DND-41 (cell line): Measurements from ENCODE around the gene CYP2U1.

Source experiments
- ATAC-seq: fragments of 200-7000 bp; cut with Tn5 transposase; 3 replicates; pipeline ENCODE4 v1.9.1; 2021; ENCODE audit warnings: low read depth; ENCODE audit not compliant: insufficient read depth
- DNase-seq: peaks from one replicate; pipeline ENCODE4 v3.0.0-alpha.2; 2020
- H2AFZ ChIP-seq: 2 replicates; pipeline ENCODE4 v1.6.0; 2012; ENCODE audit warnings: low read depth, low read length
- H3K27ac ChIP-seq: 2 replicates; pipeline ENCODE4 v1.5.1; 2012; ENCODE audit warnings: low read length, inconsistent platforms
- H3K27me3 ChIP-seq: fragments of 200-600 bp; sonication (generic); 2 replicates; pipeline ENCODE4 v1.6.0; 2012; ENCODE audit warnings: low read length, mild to moderate bottlenecking, inconsistent platforms; ENCODE audit not compliant: insufficient read depth, poor library complexity
- H3K36me3 ChIP-seq: 2 replicates; pipeline ENCODE4 v1.5.1; 2012; ENCODE audit warnings: low read length, inconsistent platforms; ENCODE audit not compliant: insufficient read depth
- H3K4me1 ChIP-seq: 2 replicates; pipeline ENCODE4 v1.5.1; 2012; ENCODE audit warnings: mild to moderate bottlenecking, low read length; ENCODE audit not compliant: insufficient read depth
- H3K4me2 ChIP-seq: 2 replicates; pipeline ENCODE4 v1.6.0; 2012; ENCODE audit warnings: mild to moderate bottlenecking, moderate library complexity, low read length, inconsistent platforms; ENCODE audit not compliant: insufficient read depth
- H3K4me3 ChIP-seq, 2 experiments: fragments of 200-600 bp in 1 of 2; shearing (Covaris generic) in 1 of 2; 2 replicates each; pipeline ENCODE4 v1.5.1; 2012 to 2016; ENCODE audit warnings: inconsistent platforms in 2 of 2, low read length in 2 of 2, mild to moderate bottlenecking in 2 of 2, low read depth in 1 of 2, moderate library complexity in 1 of 2
- H3K79me2 ChIP-seq: 2 replicates; pipeline ENCODE4 v1.6.0; 2012; ENCODE audit warnings: low read length, inconsistent platforms; ENCODE audit not compliant: insufficient read depth
- H3K9ac ChIP-seq: 2 replicates; pipeline ENCODE4 v1.6.0; 2012; ENCODE audit warnings: low read depth, mild to moderate bottlenecking, inconsistent platforms, low read length, moderate library complexity
- H3K9me3 ChIP-seq: 2 replicates; pipeline ENCODE4 v1.5.1; 2012; ENCODE audit warnings: low read length, moderate library complexity, mild to moderate bottlenecking, inconsistent platforms; ENCODE audit not compliant: insufficient read depth, severe bottlenecking
- H4K20me1 ChIP-seq: 2 replicates; pipeline ENCODE4 v1.6.0; 2012; ENCODE audit warnings: low read length; ENCODE audit not compliant: insufficient read depth
- CTCF ChIP-seq: IDR thresholded peaks from 2 replicates; pipeline ENCODE4 v1.5.1; 2012; ENCODE audit warnings: borderline replicate concordance, low read length, moderate library complexity, mild to moderate bottlenecking; ENCODE audit not compliant: poor library complexity, severe bottlenecking; ENCODE audit errors: extremely low read depth
- EZH2 ChIP-seq: IDR thresholded peaks from 3 replicates; pipeline ENCODE4 v1.6.1; 2012; ENCODE audit warnings: borderline replicate concordance, low read depth, mild to moderate bottlenecking, moderate library complexity, low read length, inconsistent platforms; ENCODE audit not compliant: severe bottlenecking

CYP2U1 gene

GRCh38 chr4:107991945-107992630, 60.7 kb downstream of the CYP2U1 start:
- H4K20me1 ChIP-seq, result peaks cover 48% of the 10 kb centered on the region; the same call in 1 of the 2 replicates
- H3K4me1 ChIP-seq, result peaks cover 56% of the 10 kb centered on the region
- DNase-seq, result no peak
- no peak for TF ChIP-seq EZH2
- TF ChIP-seq CTCF, result no peak
- H2AFZ ChIP-seq, result no peak overlapping the region
- peaks cover 22% of the 10 kb centered on the region for H3K36me3 ChIP-seq
- no peaks in the 10 kb centered on the region for H3K27me3 ChIP-seq
- peaks cover 80% of the 10 kb centered on the region for H3K79me2 ChIP-seq
- H3K4me3 ChIP-seq, result peak overlapping the region in 1 of 2 experiments; percentile 96; a peak in 2 of 4 replicates
- peak overlapping the region; percentile 11; the same call in 1 of the 2 replicates for H3K9ac ChIP-seq
- no peaks in the 10 kb centered on the region for H3K9me3 ChIP-seq
- H3K4me2 ChIP-seq, result peak overlapping the region; percentile 96
- ATAC-seq, result no peak
- no peak overlapping the region for H3K27ac ChIP-seq

- Histone ChIP-seq H3K4me3 (no peak overlapping the region; a peak in 1 of 4 replicates), H2AFZ (no peak overlapping the region), H3K27me3 (no peaks in the 10 kb centered on the region), H3K9me3 (no peaks in the 10 kb centered on the region), H3K79me2 (peaks cover 95% of the 10 kb centered on the region), H3K27ac (no peak overlapping the region; the same call in 1 of the 2 replicates), H3K36me3 (peaks cover 23% of the 10 kb centered on the region), H3K4me2 (peak overlapping the region; percentile 96), H4K20me1 (peaks cover 55% of the 10 kb centered on the region; the same call in 1 of the 2 replicates), H3K9ac (no peak overlapping the region), H3K4me1 (peaks cover 50% of the 10 kb centered on the region)
- TF ChIP-seq EZH2 (no peak), CTCF (no peak)
- DNase-seq (no peak), ATAC-seq (no peak)
Measured at GRCh38 chr4:107993969-107994368, 62.6 kb downstream of the CYP2U1 start.

DNA sequence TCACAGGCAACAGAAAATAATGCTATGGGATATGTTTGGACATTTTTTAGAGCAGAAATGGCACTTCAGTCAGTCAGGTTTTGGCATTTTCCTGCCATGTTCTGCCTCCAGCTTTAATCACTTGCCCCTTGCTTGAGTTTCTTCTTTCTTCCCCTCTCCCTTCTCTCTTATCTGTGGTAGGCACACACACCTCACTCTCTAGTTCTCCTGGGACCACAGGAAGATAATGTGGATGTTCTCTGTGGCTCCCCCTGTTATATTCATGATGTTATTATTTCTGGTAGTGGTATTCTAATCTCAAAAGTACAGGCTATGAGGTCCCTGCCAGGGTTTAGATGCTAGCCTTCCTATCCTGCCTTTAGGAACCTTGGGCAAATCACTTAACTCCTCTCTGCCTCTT, 63.5 kb downstream of the CYP2U1 start:
- H3K4me3 ChIP-seq, result no peak overlapping the region
- H3K36me3 ChIP-seq, result peaks cover 28% of the 10 kb centered on the region
- H4K20me1 ChIP-seq, result peaks cover 55% of the 10 kb centered on the region; the same call in 1 of the 2 replicates
- no peak overlapping the region for H3K9ac ChIP-seq
- ATAC-seq (no peak), DNase-seq (no peak)
- no peak overlapping the region for H2AFZ ChIP-seq
- TF ChIP-seq EZH2 (no peak), CTCF (no peak)
- H3K79me2 ChIP-seq, result peaks cover 96% of the 10 kb centered on the region
- H3K4me1 ChIP-seq, result peaks cover 52% of the 10 kb centered on the region
- H3K27me3 ChIP-seq, result no peaks in the 10 kb centered on the region
- no peak overlapping the region for H3K27ac ChIP-seq
- H3K9me3 ChIP-seq, result no peaks in the 10 kb centered on the region
- peak overlapping the region; percentile 96 for H3K4me2 ChIP-seq
